ENCODE data around the gene ADGRD1. TPM values are rescaled to one million over a fixed set of nuclear protein-coding genes. Genes with fewer than 3 reads are reported as not detected.

ADGRD1 gene
- total and polyA plus RNA-seq, 2 of the 8 experiments (the other 6 are each of a cell fraction or from before 2014, with no cell fraction given): 0.36 to 0.48 TPM

- Histone ChIP-seq H3K4me1 (replicated peaks in 1 of 4; ENCODE audit: control insufficient read depth in 3 of 4, insufficient read depth in 4 of 4, low read length in 3 of 4) (peaks cover 0 to 2% (median 0%) of the 10 kb centered on the region in 4 experiments; a peak in 2 of 7 replicates), H3K79me1 (ENCODE audit: low read depth, low read length) (no peaks in the 10 kb centered on the region), H4K5ac (ENCODE audit: insufficient read length, low read depth, low read length) (no peak overlapping the region), H2BK20ac (ENCODE audit: low read length) (no peak overlapping the region), H4K20me1 (replicated peaks in 1 of 2; ENCODE audit: control insufficient read depth in 1 of 2, insufficient read depth in 2 of 2, low read length in 2 of 2) (no peaks in the 10 kb centered on the region), H3K4me2 (ENCODE audit: insufficient read depth in 1 of 2, low read depth in 2 of 2, low read length in 2 of 2) (no peak overlapping the region), H2BK120ac (replicated peaks; ENCODE audit: low read depth, low read length) (no peak overlapping the region), H3K9ac (replicated peaks in 1 of 4; ENCODE audit: extremely low read depth in 1 of 4, low read depth in 3 of 4, low read length in 3 of 4) (no peak overlapping the region), H3K36me3 (ENCODE audit: control insufficient read depth in 2 of 4, insufficient read depth in 4 of 4, low read length in 3 of 4) (no peaks in the 10 kb centered on the region), H3K9me3 (ENCODE audit: insufficient read depth in 2 of 2, low read depth in 1 of 2, low read length in 1 of 2) (no peaks in the 10 kb centered on the region), H3K23me2 (ENCODE audit: low read depth, low read length) (no peaks in the 10 kb centered on the region), H3K23ac (ENCODE audit: insufficient read length) (no peak overlapping the region), H3K4ac (replicated peaks; ENCODE audit: insufficient read length, low read depth, low read length) (no peak overlapping the region), H3K79me2 (ENCODE audit: control insufficient read depth in 1 of 2, insufficient read depth in 2 of 2, low read length in 2 of 2) (no peaks in the 10 kb centered on the region), H3K27ac (ENCODE audit: low read depth, low read length) (no peak overlapping the region), H2BK12ac (ENCODE audit: low read depth, low read length) (no peak overlapping the region), H2AFZ (ENCODE audit: low read length) (no peak overlapping the region), H3K4me3 (ENCODE audit: extremely low read depth in 1 of 4, insufficient read depth in 2 of 4, low read depth in 3 of 4, low read length in 4 of 4) (no peak overlapping the region), H3K56ac (replicated peaks; ENCODE audit: insufficient read length, low read depth, low read length) (no peak overlapping the region), H3K18ac (ENCODE audit: extremely low read depth, low read length) (no peak overlapping the region), H4K8ac (ENCODE audit: extremely low read depth, insufficient read depth, low read length) (0 out of 2 replicates have a peak overlapping the region, but pooled peaks have one; percentile 42), H2BK15ac (ENCODE audit: low read length) (no peak overlapping the region), H3K14ac (ENCODE audit: insufficient read length) (no peak overlapping the region), H3K27me3 (replicated peaks in 1 of 4; ENCODE audit: control insufficient read depth in 3 of 4, extremely low read depth in 1 of 4, insufficient read depth in 3 of 4, low read length in 3 of 4) (no peaks in the 10 kb centered on the region; a peak in 1 of 7 replicates), H2AK5ac (ENCODE audit: low read depth, low read length) (no peak overlapping the region), H2BK5ac (ENCODE audit: low read depth, low read length) (no peak overlapping the region), H4K91ac (replicated peaks; ENCODE audit: insufficient read length, low read length) (no peak overlapping the region)
- POLR2A ChIA-PET (ENCODE audit: partially characterized antibody): no interaction called here
- DNase-seq (ENCODE audit: low read depth in 1 of 2, low spot score in 2 of 2) (no peak), FAIRE-seq (no peak)
- CTCF ChIA-PET (ENCODE audit: partially characterized antibody): no interaction called here
- 88% methylated on average over 10 of the region's 12 CpGs; no CpG with 5 or more reads in 1 of the 2 experiments for WGBS, 2 experiments (ENCODE audit: extremely low coverage in 1 of 2, insufficient coverage in 1 of 2, insufficient read length in 1 of 2, insufficient replicate concordance in 2 of 2, low coverage in 1 of 2, low lambda C conversion rate in 2 of 2, missing lambda C conversion rate in 1 of 2)
- no peak for TF ChIP-seq EGR1 (IDR thresholded peaks at IDR 0.05; ENCODE audit: borderline replicate concordance, low read depth, low read length)
- no peak for TF ChIP-seq BRCA1 (IDR thresholded peaks at IDR 0.05; ENCODE audit: low read depth, low read length)
- TF ChIP-seq EP300 (IDR thresholded peaks at IDR 0.05; ENCODE audit: borderline replicate concordance in 1 of 2, low read depth in 2 of 2, low read length in 2 of 2): no peak
- TF ChIP-seq TCF12 (IDR thresholded peaks at IDR 0.05; ENCODE audit: low read depth, low read length): no peak
- TF ChIP-seq CREB1 (IDR thresholded peaks at IDR 0.05): no peak
- TF ChIP-seq RFX5 (IDR thresholded peaks at IDR 0.05; ENCODE audit: borderline replicate concordance, low read depth, low read length): no peak
- TF ChIP-seq POU5F1 (IDR thresholded peaks at IDR 0.05; ENCODE audit: low read depth, low read length): no peak
- TF ChIP-seq SAP30 (IDR thresholded peaks at IDR 0.05; ENCODE audit: insufficient read depth, insufficient replicate concordance, low read length): no peak
- no peak for TF ChIP-seq ATF2 (IDR thresholded peaks at IDR 0.05; ENCODE audit: low read length)
- no peak for TF ChIP-seq SIRT6 (IDR thresholded peaks at IDR 0.05; ENCODE audit: low read length)
- no peak for TF ChIP-seq RAD21 (IDR thresholded peaks at IDR 0.05 in 1 of 2, conservative IDR thresholded peaks at IDR 0.05 in 1 of 2; ENCODE audit: low read depth in 2 of 2, low read length in 2 of 2)
- no peak for TF ChIP-seq KDM4A (IDR thresholded peaks at IDR 0.05; ENCODE audit: low read depth, low read length, severe bottlenecking)
Measured at GRCh38 chr12:130981911-130982310, 28.2 kb downstream of the ADGRD1 start.

Measured in H1 (cell line).